Keratinocyte (primary cell): ENCODE results near the gene ZFR2.

ENCODE experiments used
- CTCF ChIP-seq, 3 experiments: IDR thresholded peaks in 1 of 3; conservative IDR thresholded peaks in 1 of 3; optimal IDR thresholded peaks in 1 of 3; 2 replicates in 2 of 3; 3 replicates in 1 of 3; pipeline versions ENCODE3 to v1.5.1; 2011; ENCODE audit warnings: low read length in 3 of 3, mild to moderate bottlenecking in 3 of 3, moderate library complexity in 2 of 3, control low read depth in 1 of 3, inconsistent platforms in 1 of 3; ENCODE audit not compliant: insufficient read depth in 2 of 3; ENCODE audit errors: extremely low read depth in 1 of 3
- EZH2 ChIP-seq: IDR thresholded peaks from one replicate; pipeline ENCODE4 v1.6.1; 2012; ENCODE audit warnings: inconsistent platforms, mild to moderate bottlenecking, low read length, moderate library complexity

GRCh38 chr19:3893509-3894179 is 24.8 kb upstream of the ZFR2 start:
- TF ChIP-seq CTCF (optimal IDR thresholded peaks at IDR 0.05 in 1 of 3, IDR thresholded peaks at IDR 0.05 in 1 of 3, conservative IDR thresholded peaks at IDR 0.05 in 1 of 3; ENCODE audit: extremely low read depth in 1 of 3, insufficient read depth in 2 of 3, low read length in 3 of 3), result no peak
- no peak for TF ChIP-seq EZH2
